Stimulated activated CD4-positive, alpha-beta T cell treated with anti-CD3 and anti-CD28 coated beads, Interleukin-4, amount 100 ng/mL, for 4 hours (primary cell): ENCODE measurements around the gene EXOC6B.
"Not testable (repeated sequence)": the region's sequence is repeated elsewhere in the genome, so short reads cannot be mapped to it uniquely, and the experiment has no call there.

Source experiments
- DNase-seq, 2 experiments: peaks; one replicate each; pipeline ENCODE4 v3.0.0-alpha.2; 2020

EXOC6B gene

GRCh38 chr2:72583836-72584235 lies 242.0 kb downstream of the EXOC6B start:
- DNase-seq: not testable (repeated sequence)

GRCh38 chr2:72583376-72583775 lies 242.5 kb downstream of the EXOC6B start:
- no peak for DNase-seq

DNA sequence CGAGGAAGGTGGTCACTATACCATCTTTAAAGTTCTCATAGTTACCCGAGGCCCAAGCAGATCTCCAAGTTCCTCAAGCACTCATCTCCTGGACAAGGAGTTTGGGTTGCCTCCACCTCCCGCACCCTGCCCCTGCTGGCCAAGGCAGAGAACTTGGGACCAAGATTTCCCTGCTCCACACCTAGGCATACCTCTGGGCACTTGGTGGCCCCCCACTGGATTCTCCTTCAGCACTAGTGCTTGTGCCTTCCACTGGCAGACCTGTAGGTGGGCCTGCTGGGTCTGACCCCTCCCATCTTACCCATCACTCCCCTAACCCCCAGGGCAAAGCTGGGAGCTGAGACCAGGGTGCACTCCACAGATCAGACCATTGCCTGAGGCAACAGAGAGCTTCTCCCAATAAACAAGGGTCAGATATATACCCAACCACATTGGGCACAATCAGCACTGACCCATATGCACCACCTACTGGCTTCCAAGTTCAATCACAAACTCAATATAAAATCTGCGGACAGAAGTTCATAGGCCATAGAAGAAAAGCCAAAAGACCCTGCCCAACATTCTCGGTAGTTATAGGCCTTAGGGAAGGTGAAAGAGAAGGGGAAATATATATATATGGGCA lies 244.2 kb downstream of the EXOC6B start:
- DNase-seq: no peak

GRCh38 chr2:72579591-72580180 lies 246.1 kb downstream of the EXOC6B start:
- no peak for DNase-seq

- no peak for DNase-seq
These were observed 249.0 kb downstream of the EXOC6B start for GRCh38 chr2:72576861-72577260.

- no peak for DNase-seq
These were observed 249.4 kb downstream of the EXOC6B start for GRCh38 chr2:72576459-72576858.

- DNase-seq: no peak
These were observed 250.9 kb downstream of the EXOC6B start for GRCh38 chr2:72574886-72575285.

DNA sequence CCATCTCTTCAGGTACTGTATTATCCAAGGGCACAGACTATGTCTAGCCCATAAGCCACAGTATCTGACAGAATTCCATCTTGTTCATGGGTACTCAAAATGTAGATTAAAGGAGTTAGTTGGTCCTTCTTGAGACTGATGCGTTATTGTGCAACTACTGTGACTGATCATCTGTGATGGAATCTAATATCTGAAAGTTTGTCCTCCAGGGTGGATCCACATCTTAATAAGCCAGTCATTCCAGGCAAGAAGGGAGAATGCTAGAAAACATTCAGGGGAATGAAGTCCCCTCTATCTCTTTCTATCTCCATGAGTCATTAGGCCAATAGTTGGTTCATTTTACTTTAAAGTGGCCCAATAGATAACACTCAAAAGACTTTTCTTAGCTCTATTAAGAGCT lies 252.6 kb downstream of the EXOC6B start:
- no peak for DNase-seq

- DNase-seq: no peak
These were observed 253.3 kb downstream of the EXOC6B start for GRCh38 chr2:72572501-72572900.

DNA sequence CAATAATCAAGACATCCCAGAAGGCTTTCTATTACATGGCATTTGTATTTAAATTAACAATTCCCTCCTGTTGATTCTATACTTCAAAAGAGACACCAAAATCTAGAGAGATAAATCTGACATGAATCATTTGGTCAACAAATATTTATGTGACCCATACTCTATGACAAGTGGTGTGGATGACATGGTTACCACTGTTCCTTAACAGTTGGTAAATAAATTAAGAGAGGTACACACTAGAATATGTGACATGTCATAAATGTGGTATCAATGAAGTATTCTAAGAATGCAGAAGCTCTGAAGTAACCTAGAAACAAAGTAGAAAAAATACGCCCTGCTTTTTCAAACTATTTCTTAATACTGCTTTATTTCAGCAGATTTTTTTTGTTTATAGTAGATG lies 255.4 kb downstream of the EXOC6B start:
- no peak for DNase-seq

DNA sequence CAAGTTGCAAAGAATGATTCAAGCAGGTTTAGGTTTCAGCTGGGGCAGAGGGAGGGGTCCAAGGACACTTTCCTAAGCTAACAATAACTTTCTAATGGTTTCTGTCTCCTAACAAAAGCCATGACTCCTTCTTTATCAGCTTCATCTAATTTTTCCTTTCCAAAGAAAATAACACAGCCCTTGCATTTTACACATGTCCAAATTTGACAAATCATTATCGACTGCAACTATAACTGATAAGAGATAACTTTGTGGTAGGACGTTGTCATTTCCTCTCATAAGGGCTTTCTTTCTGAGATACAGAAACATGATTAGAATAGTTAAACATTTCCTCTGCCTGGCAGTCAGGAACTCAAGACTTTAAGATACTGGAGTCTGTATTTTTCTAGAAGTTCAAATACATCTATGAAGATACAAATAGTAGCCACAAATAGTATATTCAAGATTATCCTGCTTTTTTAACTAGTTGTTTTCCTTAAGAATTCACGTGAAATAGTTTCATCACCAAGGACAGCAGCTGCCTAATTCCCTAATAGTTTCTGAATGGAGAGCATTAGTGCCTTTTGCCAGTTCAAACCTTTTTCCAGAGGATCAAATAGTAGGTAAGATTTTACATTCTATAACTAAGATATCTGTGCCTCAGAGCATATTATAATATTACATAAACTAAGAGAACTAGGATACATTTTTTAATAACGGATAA lies 263.2 kb downstream of the EXOC6B start:
- no peak for DNase-seq

DNA sequence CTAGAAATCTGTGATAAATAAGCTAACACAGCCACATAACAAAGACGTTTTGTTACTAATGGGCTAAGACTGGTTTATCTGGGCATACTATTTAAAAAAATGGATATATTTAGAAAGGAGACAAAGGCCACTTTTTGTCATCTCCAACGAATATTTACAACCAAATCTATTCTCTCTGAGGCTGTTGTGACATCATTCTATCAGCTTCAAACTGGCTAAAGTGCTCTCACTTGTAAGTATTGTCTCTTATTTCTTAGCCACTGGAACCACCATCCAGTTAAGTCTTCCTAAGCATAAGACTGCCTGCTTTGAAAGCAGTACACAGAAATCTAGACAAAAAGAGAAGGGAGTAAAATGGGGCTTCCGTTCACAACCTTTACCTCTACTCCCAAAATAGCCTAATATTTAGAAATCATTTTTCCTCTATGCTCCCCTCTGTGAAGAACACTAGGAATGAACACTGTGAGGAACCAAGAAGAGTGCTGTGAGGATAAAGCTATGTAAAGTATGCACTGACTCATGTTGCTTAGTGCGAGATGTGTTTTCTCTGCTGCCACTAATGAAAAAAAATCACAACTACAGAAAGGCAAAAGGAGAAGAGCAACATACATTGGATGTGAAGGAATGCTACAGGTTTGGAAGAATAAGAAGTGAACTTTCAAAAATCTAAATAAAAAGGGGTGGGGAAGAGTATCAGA lies 264.1 kb downstream of the EXOC6B start:
- no peak for DNase-seq

- no peak for DNase-seq
These were observed 269.9 kb downstream of the EXOC6B start for GRCh38 chr2:72555943-72556342.

- DNase-seq: not testable (repeated sequence)
These were observed 270.5 kb downstream of the EXOC6B start for GRCh38 chr2:72555363-72555762.

GRCh38 chr2:72554910-72555309 lies 270.9 kb downstream of the EXOC6B start:
- not testable (repeated sequence) for DNase-seq

DNA sequence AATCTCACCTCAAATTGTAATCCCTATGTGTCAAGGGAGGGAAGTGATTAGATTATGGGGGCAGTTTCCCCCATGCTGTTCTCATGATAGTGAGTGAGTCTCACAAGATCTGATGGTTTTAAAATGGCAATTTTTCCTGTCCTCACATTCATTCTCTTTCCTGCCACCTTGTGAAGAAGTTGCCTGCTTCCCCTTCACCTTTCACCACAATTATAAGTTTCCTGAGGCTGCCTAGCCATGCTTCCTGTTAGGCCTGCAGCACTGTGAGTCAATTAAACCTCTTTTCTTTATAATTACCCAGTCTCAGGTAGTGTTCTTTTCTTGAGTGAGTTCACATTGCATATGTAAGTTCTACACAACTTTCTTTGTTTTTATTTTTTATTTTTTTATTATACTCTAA lies 271.5 kb downstream of the EXOC6B start:
- DNase-seq: no peak

DNA sequence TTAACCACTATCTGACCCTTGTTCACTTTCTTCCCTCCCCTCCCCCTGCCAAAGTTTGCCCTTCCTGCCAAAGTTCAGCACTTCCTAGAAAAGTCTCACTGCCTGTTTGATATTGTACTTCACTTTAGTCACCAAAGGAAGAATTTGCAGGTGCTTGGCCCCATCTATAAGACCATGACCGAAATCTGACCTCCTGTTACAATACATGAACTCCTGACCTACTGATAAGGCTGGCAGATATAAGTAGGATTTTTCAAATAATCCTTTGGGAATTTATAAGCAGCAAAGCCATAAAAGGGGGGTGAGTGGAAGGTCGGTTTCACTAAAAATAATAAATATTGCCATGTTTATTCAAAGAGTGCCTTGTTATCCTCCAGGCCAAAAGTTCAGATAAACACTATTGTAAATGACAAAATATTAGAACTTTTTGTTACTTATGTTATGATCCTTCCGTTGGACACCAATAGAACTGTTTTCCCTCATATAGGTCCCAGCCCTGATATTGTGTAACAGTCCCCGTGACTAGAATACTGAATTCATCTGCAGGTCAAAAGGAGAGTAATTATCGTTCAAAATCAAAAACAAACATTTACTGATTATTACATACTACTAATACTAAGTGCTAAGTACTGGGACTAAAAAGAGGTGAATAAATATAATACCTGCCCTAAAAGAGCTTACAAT lies 277.6 kb downstream of the EXOC6B start:
- no peak for DNase-seq

GRCh38 chr2:72545790-72546189 lies 280.0 kb downstream of the EXOC6B start:
- no peak for DNase-seq

- DNase-seq: no peak
These were observed 281.3 kb downstream of the EXOC6B start for GRCh38 chr2:72544554-72544953.

DNA sequence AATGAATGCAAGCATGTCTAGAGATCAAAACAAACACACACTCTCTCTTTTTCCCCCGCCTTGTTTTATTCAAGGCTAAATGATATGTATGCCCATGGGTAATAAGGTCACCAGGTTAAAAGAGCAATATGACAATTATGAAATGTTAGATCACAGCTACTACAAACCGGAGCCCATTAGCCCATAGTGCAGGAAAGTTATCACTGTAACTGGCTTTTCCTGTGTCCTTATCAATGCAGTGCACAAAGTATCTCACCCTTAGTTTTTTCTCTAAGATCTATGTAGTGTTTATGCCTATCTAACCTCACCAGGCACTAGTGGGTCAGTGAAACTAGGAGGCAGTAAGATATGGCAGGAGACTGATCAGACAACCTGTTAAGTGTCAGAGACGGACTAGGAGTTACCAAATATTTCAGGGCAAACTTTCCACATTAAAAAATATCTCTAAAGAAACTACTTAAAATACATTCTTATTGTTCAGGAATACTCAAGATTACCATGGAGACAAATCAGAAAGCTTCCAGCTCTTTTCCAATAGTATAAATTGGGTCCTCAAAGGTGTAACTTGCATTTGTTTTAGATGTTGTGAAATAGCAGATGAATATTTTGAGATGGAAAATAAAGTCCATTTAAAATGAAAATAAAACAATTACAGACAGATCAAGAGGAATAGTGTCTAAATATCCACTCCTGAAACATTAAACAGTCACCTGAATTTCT lies 282.2 kb downstream of the EXOC6B start:
- no peak for DNase-seq

DNA sequence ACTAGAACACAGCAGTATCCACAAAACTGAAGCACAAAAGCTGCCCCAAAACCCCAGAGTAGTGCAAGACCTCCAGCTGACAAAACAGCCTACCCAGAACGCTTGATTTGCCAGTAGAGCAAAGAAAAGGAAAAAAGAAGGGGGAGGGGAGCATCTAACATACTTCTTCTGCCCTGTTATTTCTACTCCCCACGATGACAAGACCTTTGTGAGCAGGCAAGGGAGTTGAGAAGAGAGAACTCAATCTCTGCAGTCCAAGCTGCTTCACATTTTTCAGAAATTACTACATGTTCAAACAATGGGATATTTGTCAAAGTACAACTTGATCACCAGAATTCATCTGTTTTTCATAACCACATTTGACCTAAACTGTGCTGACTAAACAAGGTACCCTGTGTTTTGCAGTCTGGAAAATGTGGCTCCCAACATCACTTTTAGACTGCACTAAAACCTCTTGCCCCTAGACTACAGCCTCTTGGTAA lies 286.7 kb downstream of the EXOC6B start:
- no peak for DNase-seq

DNA sequence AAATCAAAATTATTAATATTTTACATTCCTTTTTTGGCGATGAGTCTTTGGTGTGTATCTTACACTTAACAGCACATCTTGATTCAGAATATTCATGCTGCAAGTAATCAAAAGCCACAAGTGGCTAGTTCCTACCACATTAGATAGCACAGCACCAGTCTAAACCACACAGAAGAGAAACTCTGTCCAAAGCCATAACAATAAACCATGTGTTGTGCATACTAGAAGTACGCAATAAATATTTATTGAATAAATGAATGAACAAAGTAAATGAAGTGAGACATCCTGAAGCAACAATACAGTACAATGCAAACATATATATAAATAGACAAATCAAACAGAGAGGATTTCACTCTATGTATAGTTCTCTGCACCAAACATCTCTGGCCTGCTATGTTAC lies 287.3 kb downstream of the EXOC6B start:
- no peak for DNase-seq
